Skeletal muscle satellite cell (primary cell): ENCODE results near the gene FMN1.
"Not testable (repeated sequence)": the region's sequence is repeated elsewhere in the genome, so short reads cannot be mapped to it uniquely, and the experiment has no call there.

Source experiments
- H3K27me3 ChIP-seq: 2 replicates; pipeline ENCODE4 v1.7.0; 2013; ENCODE audit warnings: low read length; ENCODE audit not compliant: control insufficient read depth, insufficient read depth
- H3K36me3 ChIP-seq: 2 replicates; pipeline ENCODE4 v1.7.0; 2013; ENCODE audit warnings: mild to moderate bottlenecking, control low read depth, low read length; ENCODE audit not compliant: insufficient read depth
- H3K4me1 ChIP-seq: 2 replicates; pipeline ENCODE4 v1.7.0; 2013; ENCODE audit warnings: low read length; ENCODE audit not compliant: control insufficient read depth, insufficient read depth
- H3K4me2 ChIP-seq: 2 replicates; pipeline ENCODE4 v1.7.0; 2013; ENCODE audit warnings: mild to moderate bottlenecking, low read length
- H3K4me3 ChIP-seq: 2 replicates; pipeline ENCODE4 v1.7.0; 2013; ENCODE audit warnings: low read length
- H3K9ac ChIP-seq: 2 replicates; pipeline ENCODE4 v1.7.0; 2013; ENCODE audit warnings: mild to moderate bottlenecking, low read depth, low read length, moderate library complexity
- H3K9me3 ChIP-seq: replicated peaks from 2 replicates; pipeline ENCODE4 v1.7.0; 2013; ENCODE audit warnings: mild to moderate bottlenecking, control low read depth, low read length

The FMN1 gene

GRCh38 chr15:32952901-32953532 is 241.5 kb downstream of the FMN1 start:
- no peak overlapping the region for H3K4me3 ChIP-seq
- H3K9ac ChIP-seq = peak overlapping the region; percentile 10
- H3K36me3 ChIP-seq = no peaks in the 10 kb centered on the region
- peaks cover 28% of the 10 kb centered on the region for H3K4me1 ChIP-seq
- H3K27me3 ChIP-seq = no peaks in the 10 kb centered on the region
- no peaks in the 10 kb centered on the region for H3K9me3 ChIP-seq
- H3K4me2 ChIP-seq = peak overlapping the region; percentile 23

- no peak overlapping the region for H3K4me2 ChIP-seq
- peaks cover 24% of the 10 kb centered on the region for H3K4me1 ChIP-seq
- no peak overlapping the region for H3K9ac ChIP-seq
- H3K4me3 ChIP-seq = no peak overlapping the region
- no peaks in the 10 kb centered on the region for H3K9me3 ChIP-seq
- no peaks in the 10 kb centered on the region for H3K36me3 ChIP-seq
- H3K27me3 ChIP-seq = no peaks in the 10 kb centered on the region
These were observed 242.6 kb downstream of the FMN1 start for GRCh38 chr15:32951736-32952464.

DNA sequence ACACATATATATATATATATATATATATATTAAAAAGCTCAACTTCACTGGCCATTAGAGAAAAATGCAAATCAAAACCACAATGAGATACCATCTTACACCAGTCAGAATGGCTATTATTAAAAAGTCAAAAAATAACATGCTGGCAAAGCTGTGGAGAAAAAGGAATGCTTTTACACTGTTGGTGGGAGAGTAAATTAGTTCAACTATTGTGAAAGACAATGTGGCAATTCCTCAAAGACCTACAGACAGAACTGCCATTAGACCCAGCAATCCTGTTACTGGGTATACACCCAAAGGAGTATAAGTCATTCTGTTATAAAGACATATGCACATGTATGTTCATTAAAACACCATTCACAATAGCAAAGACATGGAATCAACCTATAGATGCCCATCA is 244.5 kb downstream of the FMN1 start:
- H3K4me2 ChIP-seq, H3K9me3 ChIP-seq, H3K36me3 ChIP-seq, H3K27me3 ChIP-seq, H3K9ac ChIP-seq, H3K4me3 ChIP-seq: not testable (repeated sequence)
- peaks cover 14% of the 10 kb centered on the region for H3K4me1 ChIP-seq

- H3K4me2 ChIP-seq = no peak overlapping the region
- H3K9ac ChIP-seq = no peak overlapping the region
- H3K4me1 ChIP-seq = no peaks in the 10 kb centered on the region
- no peak overlapping the region for H3K4me3 ChIP-seq
- H3K9me3 ChIP-seq = no peaks in the 10 kb centered on the region
- H3K27me3 ChIP-seq = no peaks in the 10 kb centered on the region
- H3K36me3 ChIP-seq = no peaks in the 10 kb centered on the region
These were observed 248.3 kb downstream of the FMN1 start for GRCh38 chr15:32946210-32946609.

- Histone ChIP-seq H3K27me3 (no peaks in the 10 kb centered on the region), H3K9me3 (no peaks in the 10 kb centered on the region), H3K4me1 (no peaks in the 10 kb centered on the region), H3K36me3 (no peaks in the 10 kb centered on the region), H3K4me2 (no peak overlapping the region), H3K4me3 (no peak overlapping the region), H3K9ac (no peak overlapping the region)
These were observed 250.1 kb downstream of the FMN1 start for GRCh38 chr15:32944431-32944830.

DNA sequence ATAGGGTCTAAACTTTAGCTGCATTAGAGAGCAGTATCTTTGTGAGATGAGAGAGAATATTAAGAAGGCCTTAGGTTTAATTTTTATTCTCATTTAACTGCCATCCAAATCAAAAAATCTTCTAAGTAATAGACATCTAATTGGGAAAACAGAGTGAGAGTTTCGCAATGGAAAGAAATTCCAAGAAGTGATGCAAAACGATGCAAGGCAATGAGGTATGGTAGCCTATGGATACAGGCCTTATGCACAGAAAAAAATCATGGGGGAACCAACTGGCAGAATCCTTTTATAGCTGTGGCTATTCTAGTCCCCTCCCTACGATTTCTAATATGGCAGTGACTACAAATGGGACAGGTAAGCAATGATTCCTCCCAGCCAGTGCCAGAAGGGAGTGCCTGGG is 250.8 kb downstream of the FMN1 start:
- H3K27me3 ChIP-seq = no peaks in the 10 kb centered on the region
- H3K9me3 ChIP-seq = no peaks in the 10 kb centered on the region
- no peaks in the 10 kb centered on the region for H3K4me1 ChIP-seq
- H3K4me3 ChIP-seq = no peak overlapping the region
- no peak overlapping the region for H3K9ac ChIP-seq
- no peak overlapping the region for H3K4me2 ChIP-seq
- H3K36me3 ChIP-seq = no peaks in the 10 kb centered on the region

GRCh38 chr15:32942401-32942841 is 252.1 kb downstream of the FMN1 start:
- no peaks in the 10 kb centered on the region for H3K27me3 ChIP-seq
- H3K36me3 ChIP-seq = no peaks in the 10 kb centered on the region
- no peaks in the 10 kb centered on the region for H3K9me3 ChIP-seq
- no peak overlapping the region for H3K9ac ChIP-seq
- no peaks in the 10 kb centered on the region for H3K4me1 ChIP-seq
- H3K4me3 ChIP-seq = no peak overlapping the region
- no peak overlapping the region for H3K4me2 ChIP-seq

DNA sequence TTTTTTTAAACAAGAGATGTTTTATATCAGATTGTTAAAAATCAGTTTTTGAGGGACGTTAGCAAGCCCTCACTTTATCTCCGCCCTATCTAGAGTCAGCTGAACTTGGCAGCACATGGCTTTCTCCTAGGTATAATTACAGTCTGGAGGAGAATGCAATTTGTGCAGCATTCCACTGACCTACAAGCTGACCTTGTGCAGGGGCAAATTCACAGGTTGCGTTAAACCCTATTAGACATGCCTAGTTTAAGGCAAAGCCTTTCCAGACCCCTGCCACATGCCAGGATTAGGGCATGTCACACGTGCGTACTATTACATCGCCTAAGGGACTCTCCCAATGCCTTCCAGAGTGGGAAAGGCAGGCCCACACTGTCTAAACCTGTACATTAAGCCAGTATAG is 252.7 kb downstream of the FMN1 start:
- Histone ChIP-seq H3K27me3 (no peaks in the 10 kb centered on the region), H3K4me1 (no peaks in the 10 kb centered on the region), H3K36me3 (no peaks in the 10 kb centered on the region), H3K9ac (no peak overlapping the region), H3K4me3 (no peak overlapping the region), H3K9me3 (no peaks in the 10 kb centered on the region), H3K4me2 (no peak overlapping the region)

DNA sequence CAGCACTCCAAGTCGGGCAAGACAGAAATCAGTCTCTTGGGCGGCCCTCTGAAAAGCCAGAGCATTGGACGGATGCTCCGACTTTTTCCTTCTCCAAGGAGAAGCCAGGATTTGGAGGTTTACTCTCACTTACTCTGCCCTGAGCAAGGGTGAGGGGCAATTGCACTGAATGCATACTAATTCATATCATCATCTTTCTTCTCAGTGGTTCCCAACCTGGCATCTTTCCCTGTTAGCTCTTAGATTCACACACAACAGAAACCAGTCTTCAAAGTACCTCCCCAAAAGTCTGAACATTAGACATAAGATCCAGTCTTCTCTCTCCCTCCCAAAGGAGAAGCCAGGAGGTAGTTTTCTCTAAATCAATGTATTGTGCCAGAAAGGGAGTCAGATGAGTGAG is 257.5 kb downstream of the FMN1 start:
- Histone ChIP-seq H3K4me3 (no peak overlapping the region), H3K36me3 (no peaks in the 10 kb centered on the region), H3K9me3 (no peaks in the 10 kb centered on the region), H3K27me3 (no peaks in the 10 kb centered on the region), H3K4me2 (no peak overlapping the region), H3K4me1 (no peaks in the 10 kb centered on the region), H3K9ac (no peak overlapping the region)

- no peaks in the 10 kb centered on the region for H3K4me1 ChIP-seq
- no peak overlapping the region for H3K4me3 ChIP-seq
- no peaks in the 10 kb centered on the region for H3K9me3 ChIP-seq
- no peak overlapping the region for H3K9ac ChIP-seq
- H3K36me3 ChIP-seq = no peaks in the 10 kb centered on the region
- H3K27me3 ChIP-seq = no peaks in the 10 kb centered on the region
- no peak overlapping the region for H3K4me2 ChIP-seq
These were observed 258.1 kb downstream of the FMN1 start for GRCh38 chr15:32936283-32936918.

DNA sequence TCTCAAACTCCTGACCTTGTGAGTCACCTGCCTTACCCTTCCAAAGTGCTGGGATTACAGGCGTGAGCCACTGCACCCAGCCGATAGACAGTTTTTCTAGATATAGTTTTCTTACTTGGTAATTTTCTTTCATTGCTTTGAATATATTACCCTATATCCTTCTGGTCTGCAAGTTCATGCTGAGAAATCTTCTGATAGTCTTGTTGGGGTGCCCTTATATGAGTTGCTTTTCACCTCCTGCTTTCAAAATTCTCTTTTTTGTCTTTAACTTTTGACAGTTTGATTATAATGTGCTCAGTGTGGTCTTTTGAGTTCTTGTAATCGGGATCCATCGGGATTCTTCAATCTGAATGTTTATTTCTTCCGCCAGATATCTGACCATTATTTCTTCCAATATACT is 259.4 kb downstream of the FMN1 start:
- H3K9ac ChIP-seq = no peak overlapping the region
- no peaks in the 10 kb centered on the region for H3K27me3 ChIP-seq
- H3K36me3 ChIP-seq = no peaks in the 10 kb centered on the region
- H3K4me2 ChIP-seq = no peak overlapping the region
- H3K4me1 ChIP-seq = no peaks in the 10 kb centered on the region
- H3K9me3 ChIP-seq = no peaks in the 10 kb centered on the region
- H3K4me3 ChIP-seq = no peak overlapping the region

GRCh38 chr15:32933236-32933635 is 261.3 kb downstream of the FMN1 start:
- H3K4me1 ChIP-seq = no peaks in the 10 kb centered on the region
- H3K9me3 ChIP-seq = no peaks in the 10 kb centered on the region
- H3K36me3 ChIP-seq = no peaks in the 10 kb centered on the region
- H3K27me3 ChIP-seq = no peaks in the 10 kb centered on the region
- no peak overlapping the region for H3K4me3 ChIP-seq
- H3K4me2 ChIP-seq = no peak overlapping the region
- no peak overlapping the region for H3K9ac ChIP-seq
